Esophagus squamous epithelium (tissue), 5 donors: ENCODE data around the gene LIMA1. TPM values are rescaled to one million over a fixed set of nuclear protein-coding genes. Genes with fewer than 3 reads are reported as not detected.

ENCODE experiments used
- DNase-seq: peaks from one replicate; lab custom pipeline; 2025; lab: John Stamatoyannopoulos, UW
- H3K27ac ChIP-seq, 4 donors: fragments of 200-600 bp; sonication (generic); one replicate each; pipeline ENCODE4 v1.5.1; 2016 to 2019; ENCODE audit warnings: mild to moderate bottlenecking in 1 of 4
- H3K27me3 ChIP-seq, 4 donors: fragments of 200-600 bp; sonication (generic); 1 replicate in 3 of 4; 2 replicates in 1 of 4; pipeline versions ENCODE4 v1.5.1 to v1.6.0; 2017 to 2021; ENCODE audit warnings: antibody characterized with exemption in 1 of 4
- H3K36me3 ChIP-seq, 3 donors: fragments of 200-600 bp; sonication (generic); one replicate each; pipeline ENCODE4 v1.5.1; 2016 to 2019
- H3K4me1 ChIP-seq, 3 donors: fragments of 200-600 bp; sonication (generic); one replicate each; pipeline ENCODE4 v1.5.1; 2017 to 2019
- H3K4me3 ChIP-seq, 4 donors: fragments of 200-600 bp; sonication (generic); 1 replicate in 3 of 4; 2 replicates in 1 of 4; pipeline ENCODE4 v1.5.1; 2016 to 2019; ENCODE audit warnings: mild to moderate bottlenecking in 2 of 4, moderate library complexity in 1 of 4
- H3K9me3 ChIP-seq, 3 donors: fragments of 200-600 bp; sonication (generic); one replicate each; pipeline ENCODE4 v1.5.1; 2016 to 2019
- CTCF ChIP-seq, 6 experiments: fragments of 450-650 bp in 4 of 6; fragments of 200-600 bp in 2 of 6; sonication (generic) in 2 of 6; IDR thresholded peaks; one replicate each; pipeline ENCODE4 v1.5.1; 2016 to 2019; ENCODE audit warnings: antibody characterized with exemption in 6 of 6, mild to moderate bottlenecking in 4 of 6, moderate library complexity in 4 of 6
- POLR2A ChIP-seq, 4 donors: fragments of 450-650 bp; IDR thresholded peaks; one replicate each; pipeline ENCODE4 v1.6.1; 2017; ENCODE audit warnings: antibody characterized with exemption in 4 of 4, mild to moderate bottlenecking in 4 of 4, moderate library complexity in 3 of 4
- WGBS, 2 donors: methylation state at CpG; one replicate each; pipeline ENCODE4 v1.1.5; 2018; 5-methylcytosine and 5-hydroxymethylcytosine counted together
- intact Hi-C: fragments of 100-400 bp; cut with DNase I; formaldehyde crosslinking; loops from one replicate; pipeline ENCODE4 v1.15.0; 2022
- total RNA-seq, 4 donors: library from RNA; depleted of rRNA; stranded (reverse); fragments of >200 nt; gene quantifications; one replicate each; pipeline ENCODE4 v1.1.0, GENCODE V29; 2016
- donor health status: DM: yes; HTN: yes; CAD: no.

Gene LIMA1
- total RNA-seq, 4 donors from 2014 or later: 48.0 to 70.0 (median 62.7) TPM

GRCh38 chr12:50309950-50310349 lies 26.6 kb upstream of the LIMA1 start:
- no peak for DNase-seq
- Histone ChIP-seq H3K4me3 (no peak overlapping the region), H3K27me3 (no peaks in the 10 kb centered on the region), H3K36me3 (no peaks in the 10 kb centered on the region), H3K9me3 (no peaks in the 10 kb centered on the region), H3K4me1 (peaks cover 0 to 46% (median 23%) of the 10 kb centered on the region in 3 donors), H3K27ac (no peak overlapping the region)
- TF ChIP-seq CTCF (IDR thresholded peaks at IDR 0.05) (no peak), POLR2A (IDR thresholded peaks at IDR 0.05) (no peak)
- WGBS, 2 donors: 54 to 61% methylated on average over 2 of the region's 2 CpGs
- intact Hi-C loops: no loop called here

GRCh38 chr12:50302686-50303085 lies 19.4 kb upstream of the LIMA1 start:
- H3K36me3 ChIP-seq: no peaks in the 10 kb centered on the region
- no peaks in the 10 kb centered on the region for H3K27me3 ChIP-seq
- intact Hi-C loops: no loop called here
- TF ChIP-seq POLR2A (IDR thresholded peaks at IDR 0.05) (no peak), CTCF (IDR thresholded peaks at IDR 0.05) (no peak)
- no peaks in the 10 kb centered on the region for H3K9me3 ChIP-seq
- no peak overlapping the region for H3K4me3 ChIP-seq
- WGBS, 2 donors: 46 to 74% methylated on average over 3 of the region's 3 CpGs
- peaks cover 0 to 27% (median 15%) of the 10 kb centered on the region in 3 donors for H3K4me1 ChIP-seq
- no peak for DNase-seq
- no peak overlapping the region for H3K27ac ChIP-seq

- no peak overlapping the region for H3K4me3 ChIP-seq
- no peak for DNase-seq
- H3K4me1 ChIP-seq: peaks cover 6 to 27% (median 18%) of the 10 kb centered on the region in 3 donors
- H3K9me3 ChIP-seq: no peaks in the 10 kb centered on the region
- no peaks in the 10 kb centered on the region for H3K27me3 ChIP-seq
- TF ChIP-seq CTCF (IDR thresholded peaks at IDR 0.05) (no peak), POLR2A (IDR thresholded peaks at IDR 0.05) (no peak)
- intact Hi-C loops: no loop called here
- peak overlapping the region; percentile 36 to 65 (median 55) for H3K27ac ChIP-seq
- WGBS, 2 donors: 38 to 42% methylated on average over 1 of the region's 1 CpG
- no peaks in the 10 kb centered on the region for H3K36me3 ChIP-seq
These were observed 14.7 kb upstream of the LIMA1 start for GRCh38 chr12:50297996-50298395.

- TF ChIP-seq CTCF (IDR thresholded peaks at IDR 0.05) (no peak), POLR2A (IDR thresholded peaks at IDR 0.05) (no peak)
- Histone ChIP-seq H3K27me3 (no peaks in the 10 kb centered on the region), H3K27ac (peak overlapping the region in 3 of 4 donors; percentile 49 to 65 (median 61)), H3K4me1 (peaks cover 6 to 25% (median 18%) of the 10 kb centered on the region in 3 donors), H3K9me3 (no peaks in the 10 kb centered on the region), H3K4me3 (no peak overlapping the region), H3K36me3 (no peaks in the 10 kb centered on the region)
- DNase-seq: no peak
- intact Hi-C loops: no loop called here
- 13 to 24% methylated on average over 3 of the region's 3 CpGs for WGBS, 2 donors
These were observed 13.7 kb upstream of the LIMA1 start for GRCh38 chr12:50297027-50297426.

- intact Hi-C loops: no loop called here
- 58 to 65% methylated on average over 6 of the region's 6 CpGs for WGBS, 2 donors
- peak overlapping the region in 2 of 4 donors; percentile 49 to 61 for H3K27ac ChIP-seq
- no peaks in the 10 kb centered on the region for H3K36me3 ChIP-seq
- no peak overlapping the region for H3K4me3 ChIP-seq
- H3K27me3 ChIP-seq: no peaks in the 10 kb centered on the region
- H3K4me1 ChIP-seq: peaks cover 6 to 25% (median 18%) of the 10 kb centered on the region in 3 donors
- H3K9me3 ChIP-seq: no peaks in the 10 kb centered on the region
- TF ChIP-seq POLR2A (IDR thresholded peaks at IDR 0.05) (no peak), CTCF (IDR thresholded peaks at IDR 0.05) (no peak)
- no peak for DNase-seq
These were observed 13.2 kb upstream of the LIMA1 start for GRCh38 chr12:50296554-50296953.
